ENCODE data around the gene PUS1.
"Not testable (repeated sequence)": the region's sequence is repeated elsewhere in the genome, so short reads cannot be mapped to it uniquely, and the experiment has no call there.

PUS1 gene

GRCh38 chr12:131953810-131954209 is 24.7 kb downstream of the PUS1 start:
- H3K9me3 ChIP-seq (ENCODE audit: control extremely low read depth in 1 of 5, control insufficient read depth in 4 of 5, insufficient read depth in 2 of 5, low read depth in 1 of 5, low read length in 4 of 5); H3K36me3 ChIP-seq (ENCODE audit: control insufficient read depth in 4 of 4, insufficient read depth in 4 of 4, low read length in 3 of 4); H3K27me3 ChIP-seq (replicated peaks in 2 of 5; ENCODE audit: control insufficient read depth in 4 of 5, insufficient read depth in 5 of 5, low read length in 4 of 5); POLR2A ChIA-PET; H3K27ac ChIP-seq (ENCODE audit: insufficient read depth in 1 of 2, low read depth in 1 of 2, low read length in 2 of 2, poor library complexity in 1 of 2, severe bottlenecking in 2 of 2); DNase-seq; H3K4me3 ChIP-seq (ENCODE audit: control insufficient read depth in 1 of 7, extremely low read depth in 1 of 7, insufficient read depth in 4 of 7, low read depth in 2 of 7, low read length in 6 of 7): not testable (repeated sequence)
- 98% methylated on average over 6 of the region's 9 CpGs for WGBS (ENCODE audit: insufficient coverage)
- CTCF ChIA-PET = interaction anchor here (1.4 kb wide), 1 partner anchor 9 kb away, joined by 4 read pairs; no protein-coding TSS in a partner anchor
- peaks cover 0 to 18% (median 15%) of the 10 kb centered on the region in 4 experiments for H3K4me1 ChIP-seq (ENCODE audit: control extremely low read depth in 1 of 4, control insufficient read depth in 4 of 4, insufficient read depth in 4 of 4, low read length in 3 of 4)

- H3K4me1 ChIP-seq (ENCODE audit: control extremely low read depth in 1 of 4, control insufficient read depth in 4 of 4, insufficient read depth in 4 of 4, low read length in 3 of 4) = peaks cover 0 to 12% (median 8%) of the 10 kb centered on the region in 4 experiments
- H3K9me3 ChIP-seq (ENCODE audit: control extremely low read depth in 1 of 5, control insufficient read depth in 4 of 5, insufficient read depth in 2 of 5, low read depth in 1 of 5, low read length in 4 of 5); H3K36me3 ChIP-seq (ENCODE audit: control insufficient read depth in 4 of 4, insufficient read depth in 4 of 4, low read length in 3 of 4); CTCF ChIA-PET; H3K27ac ChIP-seq (ENCODE audit: insufficient read depth in 1 of 2, low read depth in 1 of 2, low read length in 2 of 2, poor library complexity in 1 of 2, severe bottlenecking in 2 of 2); H3K4me3 ChIP-seq (ENCODE audit: control insufficient read depth in 1 of 7, extremely low read depth in 1 of 7, insufficient read depth in 4 of 7, low read depth in 2 of 7, low read length in 6 of 7); POLR2A ChIA-PET; H3K27me3 ChIP-seq (replicated peaks in 2 of 5; ENCODE audit: control insufficient read depth in 4 of 5, insufficient read depth in 5 of 5, low read length in 4 of 5); DNase-seq: not testable (repeated sequence)
- WGBS (ENCODE audit: insufficient coverage) = 95% methylated on average over 6 of the region's 13 CpGs
These were observed 25.4 kb downstream of the PUS1 start for GRCh38 chr12:131954460-131954859.

DNA sequence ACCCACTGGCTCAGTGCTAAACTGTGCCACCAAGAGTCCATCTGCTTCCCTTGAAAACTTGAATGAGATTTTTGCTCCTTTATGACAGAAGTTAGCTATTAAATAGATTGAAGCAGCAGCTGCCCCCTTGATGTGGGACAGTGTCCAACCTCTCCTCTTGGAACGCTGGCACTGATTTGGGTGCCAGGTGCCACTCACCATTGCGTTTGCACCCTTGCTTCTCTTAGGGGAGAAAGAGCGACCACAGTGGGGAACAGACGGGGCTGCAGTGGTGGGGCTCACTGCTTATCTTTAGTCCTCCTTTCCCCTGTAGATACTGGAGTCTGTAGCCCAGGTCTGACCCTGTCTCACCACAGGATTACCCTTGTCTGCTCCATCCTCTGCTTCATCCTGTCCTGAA is 30.0 kb downstream of the PUS1 start:
- H3K4me3 ChIP-seq (ENCODE audit: control insufficient read depth in 1 of 7, extremely low read depth in 1 of 7, insufficient read depth in 4 of 7, low read depth in 2 of 7, low read length in 6 of 7) = no peak overlapping the region
- peaks cover 6 to 30% (median 14%) of the 10 kb centered on the region in 4 experiments for H3K36me3 ChIP-seq (ENCODE audit: control insufficient read depth in 4 of 4, insufficient read depth in 4 of 4, low read length in 3 of 4)
- no peak for DNase-seq
- peaks cover 0 to 5% (median 1%) of the 10 kb centered on the region in 4 experiments for H3K4me1 ChIP-seq (ENCODE audit: control extremely low read depth in 1 of 4, control insufficient read depth in 4 of 4, insufficient read depth in 4 of 4, low read length in 3 of 4)
- POLR2A ChIA-PET = no interaction called here
- 89% methylated on average over 3 of the region's 4 CpGs for WGBS (ENCODE audit: insufficient coverage)
- no peak overlapping the region for H3K27ac ChIP-seq (ENCODE audit: insufficient read depth in 1 of 2, low read depth in 1 of 2, low read length in 2 of 2, poor library complexity in 1 of 2, severe bottlenecking in 2 of 2)
- CTCF ChIA-PET = interaction anchor here (1.5 to 1.8 kb wide), 2 partner anchors 11 to 15 kb away, joined by 3 to 6 read pairs; no protein-coding TSS in a partner anchor
- no peaks in the 10 kb centered on the region for H3K27me3 ChIP-seq (replicated peaks in 2 of 5; ENCODE audit: control insufficient read depth in 4 of 5, insufficient read depth in 5 of 5, low read length in 4 of 5)
- no peaks in the 10 kb centered on the region for H3K9me3 ChIP-seq (ENCODE audit: control extremely low read depth in 1 of 5, control insufficient read depth in 4 of 5, insufficient read depth in 2 of 5, low read depth in 1 of 5, low read length in 4 of 5)

DNA sequence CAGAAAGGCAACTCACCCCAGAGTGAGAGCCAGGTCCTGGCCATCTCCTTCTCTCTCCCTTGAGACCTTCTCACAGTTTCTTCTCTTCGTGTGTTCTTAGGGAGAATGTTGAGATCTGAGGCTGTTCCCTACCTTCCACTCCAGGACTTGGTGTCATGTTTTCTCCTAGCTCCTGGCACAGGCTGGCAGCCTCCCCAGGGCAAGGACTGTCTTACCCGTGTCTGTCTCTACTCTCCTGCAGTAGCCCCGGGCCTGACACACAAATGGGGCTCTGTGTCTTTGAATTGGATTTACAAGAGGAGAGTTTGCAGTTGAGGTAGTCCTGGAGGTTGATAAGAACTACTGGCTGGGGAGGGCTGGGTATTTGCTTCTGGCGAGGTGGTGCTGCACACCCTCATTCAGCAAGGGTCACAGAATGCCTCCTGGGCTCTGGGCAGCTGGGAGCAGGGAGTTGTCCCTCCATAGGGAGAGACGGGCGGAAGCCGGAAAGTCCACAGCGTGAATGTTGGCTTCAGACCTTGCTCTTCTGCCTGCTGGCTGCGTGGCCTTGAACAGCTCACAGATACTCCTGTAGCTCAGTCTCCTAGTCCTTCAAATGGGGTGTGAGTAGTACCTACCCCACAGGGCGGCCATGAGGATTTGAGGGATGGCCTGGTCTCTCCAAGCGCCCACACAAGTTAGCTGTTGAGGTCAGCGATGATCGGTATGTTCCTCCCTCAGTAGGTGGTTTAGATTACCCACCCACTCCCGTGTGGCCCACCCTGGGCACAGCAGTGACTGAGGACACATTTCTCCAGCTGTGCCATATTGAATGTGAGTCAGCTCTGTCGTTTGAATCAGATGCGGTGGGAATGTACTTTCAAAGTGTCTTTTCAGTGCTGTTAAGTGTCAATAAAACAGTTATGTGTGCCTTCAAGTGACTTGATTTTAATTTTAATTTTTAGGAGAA is 30.8 kb downstream of the PUS1 start:
- Histone ChIP-seq H3K4me1 (ENCODE audit: control extremely low read depth in 1 of 4, control insufficient read depth in 4 of 4, insufficient read depth in 4 of 4, low read length in 3 of 4) (peaks cover 0 to 5% (median 1%) of the 10 kb centered on the region in 4 experiments), H3K4me3 (ENCODE audit: control insufficient read depth in 1 of 7, extremely low read depth in 1 of 7, insufficient read depth in 4 of 7, low read depth in 2 of 7, low read length in 6 of 7) (no peak overlapping the region), H3K36me3 (ENCODE audit: control insufficient read depth in 4 of 4, insufficient read depth in 4 of 4, low read length in 3 of 4) (peaks cover 6 to 32% (median 15%) of the 10 kb centered on the region in 4 experiments), H3K27me3 (replicated peaks in 2 of 5; ENCODE audit: control insufficient read depth in 4 of 5, insufficient read depth in 5 of 5, low read length in 4 of 5) (no peaks in the 10 kb centered on the region), H3K9me3 (ENCODE audit: control extremely low read depth in 1 of 5, control insufficient read depth in 4 of 5, insufficient read depth in 2 of 5, low read depth in 1 of 5, low read length in 4 of 5) (no peaks in the 10 kb centered on the region), H3K27ac (ENCODE audit: insufficient read depth in 1 of 2, low read depth in 1 of 2, low read length in 2 of 2, poor library complexity in 1 of 2, severe bottlenecking in 2 of 2) (no peak overlapping the region)
- no peak for DNase-seq
- CTCF ChIA-PET = interaction anchor here (1.2 to 1.8 kb wide), 3 partner anchors 10 to 134 kb away, joined by 3 to 6 read pairs (median 3); no protein-coding TSS in a partner anchor
- POLR2A ChIA-PET = no interaction called here
- 92% methylated on average over 14 of the region's 16 CpGs for WGBS (ENCODE audit: insufficient coverage)

- H3K27me3 ChIP-seq (replicated peaks in 2 of 5; ENCODE audit: control insufficient read depth in 4 of 5, insufficient read depth in 5 of 5, low read length in 4 of 5); H3K27ac ChIP-seq (ENCODE audit: insufficient read depth in 1 of 2, low read depth in 1 of 2, low read length in 2 of 2, poor library complexity in 1 of 2, severe bottlenecking in 2 of 2); H3K4me1 ChIP-seq (ENCODE audit: control extremely low read depth in 1 of 4, control insufficient read depth in 4 of 4, insufficient read depth in 4 of 4, low read length in 3 of 4); POLR2A ChIA-PET; H3K9me3 ChIP-seq (ENCODE audit: control extremely low read depth in 1 of 5, control insufficient read depth in 4 of 5, insufficient read depth in 2 of 5, low read depth in 1 of 5, low read length in 4 of 5); H3K4me3 ChIP-seq (ENCODE audit: control insufficient read depth in 1 of 7, extremely low read depth in 1 of 7, insufficient read depth in 4 of 7, low read depth in 2 of 7, low read length in 6 of 7); DNase-seq: not testable (repeated sequence)
- CTCF ChIA-PET = interaction anchor here (1.2 kb wide), 1 partner anchor 135 kb away, joined by 3 read pairs; no protein-coding TSS in a partner anchor
- peaks cover 6 to 38% (median 15%) of the 10 kb centered on the region in 4 experiments for H3K36me3 ChIP-seq (ENCODE audit: control insufficient read depth in 4 of 4, insufficient read depth in 4 of 4, low read length in 3 of 4)
- 100% methylated on average over 2 of the region's 30 CpGs for WGBS (ENCODE audit: insufficient coverage)
These were observed 31.7 kb downstream of the PUS1 start for GRCh38 chr12:131960590-131961325.

DNA sequence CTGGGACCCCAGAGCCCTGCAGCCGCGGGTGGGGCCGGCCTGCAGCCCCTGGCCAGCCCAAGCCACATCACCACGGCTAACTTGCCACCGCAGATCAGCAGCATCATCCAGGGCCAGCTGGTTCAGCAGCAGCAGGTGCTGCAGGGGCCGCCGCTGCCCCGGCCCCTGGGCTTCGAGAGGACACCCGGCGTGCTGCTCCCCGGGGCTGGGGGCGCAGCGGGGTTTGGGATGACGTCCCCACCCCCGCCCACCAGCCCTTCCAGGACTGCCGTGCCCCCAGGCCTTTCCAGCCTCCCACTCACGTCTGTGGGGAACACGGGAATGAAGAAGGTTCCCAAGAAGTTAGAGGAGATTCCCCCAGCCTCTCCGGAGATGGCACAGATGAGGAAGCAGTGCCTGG is 32.3 kb downstream of the PUS1 start:
- H3K27me3 ChIP-seq (replicated peaks in 2 of 5; ENCODE audit: control insufficient read depth in 4 of 5, insufficient read depth in 5 of 5, low read length in 4 of 5); H3K9me3 ChIP-seq (ENCODE audit: control extremely low read depth in 1 of 5, control insufficient read depth in 4 of 5, insufficient read depth in 2 of 5, low read depth in 1 of 5, low read length in 4 of 5); H3K4me1 ChIP-seq (ENCODE audit: control extremely low read depth in 1 of 4, control insufficient read depth in 4 of 4, insufficient read depth in 4 of 4, low read length in 3 of 4); CTCF ChIA-PET; H3K4me3 ChIP-seq (ENCODE audit: control insufficient read depth in 1 of 7, extremely low read depth in 1 of 7, insufficient read depth in 4 of 7, low read depth in 2 of 7, low read length in 6 of 7); DNase-seq; POLR2A ChIA-PET; H3K27ac ChIP-seq (ENCODE audit: insufficient read depth in 1 of 2, low read depth in 1 of 2, low read length in 2 of 2, poor library complexity in 1 of 2, severe bottlenecking in 2 of 2): not testable (repeated sequence)
- WGBS (ENCODE audit: insufficient coverage) = no CpG with 5 or more reads among the region's 20 CpGs
- peaks cover 6 to 38% (median 15%) of the 10 kb centered on the region in 4 experiments for H3K36me3 ChIP-seq (ENCODE audit: control insufficient read depth in 4 of 4, insufficient read depth in 4 of 4, low read length in 3 of 4)

Data from common myeloid progenitor, CD34-positive (primary cell).